Osteoblast (primary cell): ENCODE data around the gene C11orf58. TPM values are rescaled to one million over a fixed set of nuclear protein-coding genes. Genes with fewer than 3 reads are reported as not detected.

ENCODE experiments used
- DNase-seq: peaks from one replicate; pipeline ENCODE4 v3.0.0; 2011; ENCODE audit warnings: low spot score, mixed read lengths; ENCODE audit not compliant: insufficient read length; ENCODE audit errors: missing footprints
- H2AFZ ChIP-seq: 2 replicates; pipeline ENCODE4 v1.6.0; 2011; ENCODE audit warnings: mild to moderate bottlenecking, low read length
- H3K27ac ChIP-seq: 2 replicates; pipeline ENCODE4 v1.5.1; 2011; ENCODE audit warnings: mild to moderate bottlenecking, low read depth, low read length, moderate library complexity
- H3K27me3 ChIP-seq: 2 replicates; pipeline ENCODE4 v1.6.0; 2012; ENCODE audit warnings: mild to moderate bottlenecking, control low read depth, inconsistent platforms, low read length, moderate library complexity; ENCODE audit not compliant: insufficient read depth
- H3K36me3 ChIP-seq: 2 replicates; pipeline ENCODE4 v1.5.1; 2011; ENCODE audit warnings: mild to moderate bottlenecking, low read length, control low read depth, moderate library complexity; ENCODE audit not compliant: insufficient read depth
- H3K4me1 ChIP-seq: 2 replicates; pipeline ENCODE4 v1.5.1; 2011; ENCODE audit warnings: mild to moderate bottlenecking, low read length, control low read depth, moderate library complexity; ENCODE audit not compliant: insufficient read depth
- H3K4me2 ChIP-seq: 2 replicates; pipeline ENCODE4 v1.6.0; 2011; ENCODE audit warnings: mild to moderate bottlenecking, low read length; ENCODE audit not compliant: insufficient read depth
- H3K4me3 ChIP-seq: fragments of 200-600 bp; sonication (generic); 3 replicates; pipeline ENCODE4 v1.5.1; 2012; ENCODE audit warnings: mild to moderate bottlenecking, low read length, inconsistent platforms; ENCODE audit not compliant: insufficient read depth
- H3K79me2 ChIP-seq: 2 replicates; pipeline ENCODE4 v1.6.0; 2012; ENCODE audit warnings: mild to moderate bottlenecking, low read length, control low read depth, inconsistent platforms; ENCODE audit not compliant: insufficient read depth
- H3K9me3 ChIP-seq: 2 replicates; pipeline ENCODE4 v1.5.1; 2011; ENCODE audit warnings: low read depth, low read length, control low read depth
- H4K20me1 ChIP-seq: 2 replicates; pipeline ENCODE4 v1.6.0; 2012; ENCODE audit warnings: mild to moderate bottlenecking, low read length, control low read depth; ENCODE audit not compliant: insufficient read depth
- CTCF ChIP-seq: IDR thresholded peaks from 2 replicates; pipeline ENCODE4 v1.5.1; 2011; ENCODE audit warnings: mild to moderate bottlenecking, low read depth, low read length, moderate library complexity; ENCODE audit errors: extremely low read depth
- total RNA-seq: library from RNA; depleted of rRNA; stranded (reverse); fragments of >200 nt; gene quantifications from 2 replicates; pipeline ENCODE4 v1.2.3, GENCODE V29; 2012

C11orf58 gene
- total RNA-seq, 1 donor = 139 TPM

GRCh38 chr11:16807306-16807705, 68.9 kb downstream of the C11orf58 start:
- H2AFZ ChIP-seq = no peak overlapping the region
- no peak overlapping the region for H3K4me2 ChIP-seq
- no peaks in the 10 kb centered on the region for H4K20me1 ChIP-seq
- no peak for TF ChIP-seq CTCF
- peaks cover 32% of the 10 kb centered on the region for H3K4me1 ChIP-seq
- no peaks in the 10 kb centered on the region for H3K36me3 ChIP-seq
- H3K27ac ChIP-seq = no peak overlapping the region
- H3K27me3 ChIP-seq = no peaks in the 10 kb centered on the region
- peak; percentile 62 for DNase-seq
- H3K79me2 ChIP-seq = no peaks in the 10 kb centered on the region
- no peaks in the 10 kb centered on the region for H3K9me3 ChIP-seq
- H3K4me3 ChIP-seq = no peak overlapping the region
